Stomach smooth muscle (tissue), 2 donors: ENCODE measurements around the gene HSPBP1.

Source experiments
- H3K27ac ChIP-seq: one replicate; pipeline ENCODE4 v1.7.0; 2013; ENCODE audit warnings: mild to moderate bottlenecking, low read length, inconsistent platforms
- H3K27me3 ChIP-seq, 2 donors: one replicate each; pipeline ENCODE4 v1.7.0; 2013; ENCODE audit warnings: low read length in 2 of 2; ENCODE audit not compliant: insufficient read depth in 2 of 2, control insufficient read depth in 1 of 2
- H3K36me3 ChIP-seq, 2 donors: one replicate each; pipeline ENCODE4 v1.7.0; 2013; ENCODE audit warnings: low read length in 2 of 2; ENCODE audit not compliant: control insufficient read depth in 2 of 2, insufficient read depth in 2 of 2
- H3K4me1 ChIP-seq: one replicate; pipeline ENCODE4 v1.7.0; 2013; ENCODE audit warnings: low read length; ENCODE audit not compliant: control insufficient read depth, insufficient read depth
- H3K4me3 ChIP-seq, 2 donors: one replicate each; pipeline ENCODE4 v1.7.0; 2013; ENCODE audit warnings: low read length in 2 of 2
- H3K9ac ChIP-seq, 2 donors: one replicate each; pipeline ENCODE4 v1.7.0; 2013; ENCODE audit warnings: low read length in 2 of 2, mild to moderate bottlenecking in 1 of 2
- H3K9me3 ChIP-seq, 2 donors: one replicate each; pipeline ENCODE4 v1.7.0; 2013; ENCODE audit warnings: low read length in 2 of 2; ENCODE audit not compliant: control insufficient read depth in 2 of 2
- donor health status: healthy.
- donor health status: Pancreatic carcinoma.

HSPBP1 gene

DNA sequence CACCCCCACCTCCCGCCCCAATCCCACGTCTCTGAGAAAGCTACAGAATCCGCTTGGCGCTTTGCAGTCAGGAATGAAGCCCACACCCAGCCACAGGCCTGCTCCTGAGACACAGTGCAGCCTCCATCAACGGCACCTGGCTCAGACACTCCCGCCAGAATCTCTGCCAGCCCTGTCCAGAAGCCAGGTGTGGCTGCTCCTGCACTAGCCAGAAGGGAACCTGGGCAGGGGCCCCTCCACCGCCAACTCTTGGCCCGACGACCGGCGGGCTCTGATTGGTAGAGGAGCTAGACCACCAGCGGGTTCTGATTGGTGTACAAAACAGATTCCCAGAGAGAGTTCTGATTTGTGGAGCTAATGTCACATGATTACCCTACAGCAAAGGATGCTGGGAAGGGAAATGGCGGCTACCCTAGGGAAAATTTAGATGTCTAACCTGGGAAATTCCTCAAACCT is 18.2 kb downstream of the HSPBP1 start:
- Histone ChIP-seq H3K4me3 (no peak overlapping the region), H3K27ac (no peak overlapping the region), H3K9ac (no peak overlapping the region), H3K27me3 (no peaks in the 10 kb centered on the region), H3K36me3 (peaks cover 2 to 4% of the 10 kb centered on the region in 2 donors), H3K4me1 (peaks cover 24% of the 10 kb centered on the region), H3K9me3 (no peaks in the 10 kb centered on the region)

- Histone ChIP-seq H3K27ac (peak overlapping the region; percentile 92), H3K9ac (peak overlapping the region; percentile 74 to 90), H3K4me3 (peak overlapping the region; percentile 56 to 86), H3K36me3 (peaks cover 0 to 4% of the 10 kb centered on the region in 2 donors), H3K4me1 (peaks cover 43% of the 10 kb centered on the region), H3K27me3 (no peaks in the 10 kb centered on the region), H3K9me3 (no peaks in the 10 kb centered on the region)
Measured at GRCh38 chr19:55259540-55260210, 20.2 kb downstream of the HSPBP1 start.

GRCh38 chr19:55258828-55259539 is 20.9 kb downstream of the HSPBP1 start, which contains the start of gene PPP6R1:
PPP6R1 (minus strand) TSS chr19:55259017; CDS start chr19:55247103, 11,914 bp downstream.
- H3K27me3 ChIP-seq = no peaks in the 10 kb centered on the region
- peaks cover 46% of the 10 kb centered on the region for H3K4me1 ChIP-seq

DNA sequence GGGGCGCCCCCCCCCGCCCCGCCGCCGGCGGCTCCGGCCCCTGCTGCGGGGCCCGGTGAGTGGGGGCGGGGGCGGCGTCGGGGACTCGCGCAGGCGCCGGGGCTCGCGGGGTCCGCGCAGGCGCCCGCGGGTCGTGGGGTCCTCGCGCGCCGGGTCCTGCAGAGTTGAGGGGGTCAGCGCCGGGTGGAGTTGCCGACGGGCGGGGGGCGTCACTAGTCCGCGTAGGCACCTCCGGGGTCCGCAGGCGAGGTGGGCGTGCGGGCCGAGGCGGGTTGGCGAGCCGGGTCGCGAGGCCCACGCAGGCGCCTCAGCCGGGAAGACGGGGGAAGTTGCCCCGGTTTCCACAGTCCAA is 21.5 kb downstream of the HSPBP1 start:
- no peaks in the 10 kb centered on the region for H3K27me3 ChIP-seq
- H3K9me3 ChIP-seq = no peaks in the 10 kb centered on the region
- H3K4me3 ChIP-seq = peak overlapping the region; percentile 81 to 86
- peaks cover 0 to 3% of the 10 kb centered on the region in 2 donors for H3K36me3 ChIP-seq
- H3K9ac ChIP-seq = peak overlapping the region; percentile 86 to 90
- H3K27ac ChIP-seq = peak overlapping the region; percentile 92
- H3K4me1 ChIP-seq = peaks cover 49% of the 10 kb centered on the region

More at GRCh38 chr19:55258828-55259539, 20.9 kb downstream of the HSPBP1 start, which contains the start of gene PPP6R1:
- peak within 1 kb of the TSS; percentile 81 to 86 for H3K4me3 ChIP-seq
- peak within 1 kb of the TSS; percentile 92 for H3K27ac ChIP-seq
- H3K9ac ChIP-seq = peak within 1 kb of the TSS; percentile 86 to 90
- H3K9me3 ChIP-seq = no peaks in the 10 kb centered on the region
- H3K36me3 ChIP-seq = peaks cover 0 to 4% of the 10 kb centered on the region in 2 donors

DNA sequence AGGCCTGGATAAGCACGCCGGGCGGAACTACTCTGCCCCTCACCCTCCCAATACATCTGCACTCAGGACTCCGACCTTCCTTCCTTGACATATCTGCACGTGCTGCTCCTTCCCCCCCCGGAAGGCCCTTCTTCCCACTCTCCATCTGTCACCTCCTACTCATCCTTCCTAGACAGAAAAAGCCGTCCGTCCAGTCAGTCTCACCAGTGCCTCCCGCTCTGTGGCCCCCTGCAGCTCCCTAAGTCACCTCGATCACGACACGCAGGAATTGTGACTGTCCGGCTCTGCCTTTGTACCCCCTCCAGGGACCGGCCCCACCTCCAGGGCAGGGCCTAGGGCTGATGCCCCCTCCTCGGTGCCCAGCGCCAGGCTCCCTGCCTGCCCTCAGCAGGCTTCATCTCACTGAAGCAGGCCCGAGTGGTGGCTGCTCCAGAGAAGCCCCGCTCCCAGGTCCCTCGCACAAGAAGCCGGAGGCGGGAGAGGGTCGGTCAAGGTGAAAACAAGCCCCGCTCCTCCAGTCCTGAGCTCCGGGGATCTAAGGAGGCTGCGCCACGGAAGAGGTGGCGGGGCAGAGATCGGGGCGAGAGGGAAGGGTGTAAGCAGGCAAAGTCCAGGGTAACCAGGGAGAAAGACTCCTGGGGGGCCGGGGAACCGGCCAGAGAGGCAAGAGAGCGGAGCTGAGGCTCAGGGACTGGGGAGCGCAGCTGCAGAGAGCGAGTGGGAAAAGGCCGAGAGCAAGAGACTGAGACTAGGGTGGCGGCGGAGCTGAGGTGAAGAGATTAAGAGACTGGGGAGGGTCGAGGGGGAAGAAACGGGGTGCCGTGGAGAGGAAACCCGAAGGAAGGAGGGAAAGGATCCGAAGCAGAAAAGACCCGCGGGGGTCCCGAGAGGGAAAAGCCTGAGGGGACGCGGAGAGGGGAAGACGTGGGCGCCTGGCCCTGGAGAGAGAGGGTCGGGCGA is 22.2 kb downstream of the HSPBP1 start:
- no peaks in the 10 kb centered on the region for H3K9me3 ChIP-seq
- H3K36me3 ChIP-seq = no peaks in the 10 kb centered on the region
- H3K9ac ChIP-seq = peak overlapping the region; percentile 79 to 86
- H3K27ac ChIP-seq = peak overlapping the region; percentile 46
- H3K4me3 ChIP-seq = peak overlapping the region; percentile 73 to 86
- peaks cover 49% of the 10 kb centered on the region for H3K4me1 ChIP-seq
- no peaks in the 10 kb centered on the region for H3K27me3 ChIP-seq

DNA sequence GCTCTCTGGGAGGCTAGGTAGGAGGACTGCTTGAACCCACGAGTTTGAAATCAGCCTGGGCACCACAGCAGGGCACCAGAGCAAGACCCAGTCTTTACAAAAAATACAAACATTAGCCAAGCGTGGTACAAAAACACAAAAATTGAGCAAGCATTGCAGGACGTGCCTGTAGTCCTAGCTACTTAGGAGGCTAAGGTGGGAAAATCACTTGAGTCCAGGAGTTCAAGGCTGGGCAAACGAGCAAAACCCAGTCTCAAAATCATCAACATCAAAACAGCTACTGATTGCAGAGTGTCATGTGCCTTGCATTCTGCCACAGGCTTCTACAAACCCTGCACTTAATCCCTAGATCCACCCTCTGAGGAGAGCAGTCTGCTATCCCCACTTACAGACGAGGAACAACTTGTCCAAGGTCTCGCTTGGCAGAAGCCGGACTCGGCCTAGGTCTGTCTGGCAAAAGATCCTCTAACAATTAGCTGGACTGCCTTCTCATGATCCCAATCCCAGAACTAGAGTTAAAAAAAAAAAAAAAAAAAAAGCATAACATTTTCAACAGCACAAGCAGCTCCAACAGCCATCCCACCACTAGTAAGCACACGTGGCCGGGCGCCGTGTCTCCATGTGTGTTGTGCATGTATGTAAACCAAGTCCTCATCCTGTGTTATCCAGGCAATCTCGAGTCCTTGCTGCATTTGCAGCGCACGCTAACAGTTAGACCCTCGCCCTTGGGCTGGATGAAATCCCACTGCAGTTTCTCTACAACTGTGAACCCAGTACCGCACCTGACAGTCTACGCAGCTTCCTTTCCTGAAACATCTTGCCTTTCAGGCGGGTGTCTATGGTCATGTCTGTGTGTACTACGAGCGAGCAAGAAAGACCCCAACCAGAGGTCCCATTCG is 23.1 kb downstream of the HSPBP1 start:
- Histone ChIP-seq H3K4me3 (peak overlapping the region; percentile 73 to 86), H3K27ac (no peak overlapping the region), H3K27me3 (no peaks in the 10 kb centered on the region), H3K9ac (peak overlapping the region; percentile 79 to 86), H3K9me3 (no peaks in the 10 kb centered on the region), H3K4me1 (peaks cover 50% of the 10 kb centered on the region), H3K36me3 (peaks cover 0 to under 1% of the 10 kb centered on the region in 2 donors)

- Histone ChIP-seq H3K27me3 (no peaks in the 10 kb centered on the region), H3K36me3 (peaks cover 0 to 5% of the 10 kb centered on the region in 2 donors), H3K9ac (peak overlapping the region in 1 of 2 donors; percentile 13), H3K27ac (no peak overlapping the region), H3K4me3 (peak overlapping the region in 1 of 2 donors; percentile 86), H3K4me1 (peaks cover 55% of the 10 kb centered on the region), H3K9me3 (no peaks in the 10 kb centered on the region)
Measured at GRCh38 chr19:55255618-55256423, 24.1 kb downstream of the HSPBP1 start.

DNA sequence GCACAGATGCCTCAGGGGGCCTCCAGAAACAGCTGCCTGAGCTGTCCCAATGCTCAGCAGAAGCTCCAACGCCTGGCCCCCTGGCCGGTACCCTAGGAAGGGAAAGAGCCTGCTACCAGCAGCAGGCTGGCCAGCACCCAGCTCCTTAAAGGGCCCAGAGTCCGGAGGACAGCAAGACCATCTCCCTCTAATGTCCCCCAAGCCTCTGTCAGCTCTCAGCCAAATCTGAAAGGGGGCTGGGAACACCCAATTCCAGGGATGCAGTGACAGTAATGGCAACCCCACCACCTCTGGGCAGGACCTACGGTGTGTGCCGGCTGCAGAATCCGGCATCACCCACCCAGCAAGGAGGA is 25.3 kb downstream of the HSPBP1 start:
- H3K9ac ChIP-seq = no peak overlapping the region
- no peaks in the 10 kb centered on the region for H3K27me3 ChIP-seq
- H3K4me3 ChIP-seq = peak overlapping the region in 1 of 2 donors; percentile 29
- H3K9me3 ChIP-seq = no peaks in the 10 kb centered on the region
- H3K4me1 ChIP-seq = peaks cover 49% of the 10 kb centered on the region
- H3K36me3 ChIP-seq = peaks cover 0 to 5% of the 10 kb centered on the region in 2 donors
- H3K27ac ChIP-seq = no peak overlapping the region
